Measurements from ENCODE around the gene PCNA. TPM values are rescaled to one million over a fixed set of nuclear protein-coding genes. Genes with fewer than 3 reads are reported as not detected.
"Not testable (repeated sequence)": the region's sequence is repeated elsewhere in the genome, so short reads cannot be mapped to it uniquely, and the experiment has no call there.

The PCNA gene
- polyA plus RNA-seq, 1 donor: 54.9 TPM

DNA sequence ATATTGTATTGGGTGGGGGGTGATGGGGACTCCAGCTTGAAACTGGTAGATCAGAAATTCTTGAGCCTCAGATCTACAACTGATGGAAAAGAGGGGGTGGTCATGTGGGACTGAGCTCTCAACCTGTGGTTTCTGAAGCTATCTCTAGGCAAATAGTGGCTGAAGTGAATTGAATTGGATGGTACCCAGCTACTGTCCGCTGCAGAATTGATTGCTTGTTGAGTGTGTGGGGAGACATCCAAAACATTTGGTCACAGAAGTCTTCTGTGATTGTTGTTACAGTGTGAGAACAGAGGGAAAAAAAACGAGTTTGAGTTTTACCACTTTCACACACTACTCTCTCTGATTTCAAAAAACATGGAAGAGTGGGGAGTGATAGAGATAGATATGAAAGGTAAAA lies 21.9 kb upstream of the PCNA start:
- no peak for DNase-seq

DNA sequence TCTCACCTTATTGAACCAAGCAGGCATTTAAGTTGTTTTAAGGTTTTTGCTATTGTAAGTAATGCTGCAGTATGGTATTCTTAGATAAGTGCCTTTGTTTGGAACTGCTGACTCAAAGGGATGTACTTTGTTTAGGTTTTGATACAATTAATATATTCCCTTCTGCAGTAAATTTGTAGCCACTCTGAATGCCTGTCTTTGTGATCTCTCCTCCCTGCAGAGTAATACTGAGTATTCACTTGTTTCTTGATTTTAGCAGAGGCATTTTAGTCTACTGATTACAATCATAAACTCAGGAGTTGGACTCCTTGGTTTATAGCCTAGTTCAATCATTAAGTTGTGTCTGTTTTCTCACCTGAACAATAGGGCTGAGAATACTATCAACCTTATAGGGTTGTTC lies 20.4 kb upstream of the PCNA start:
- no peak for DNase-seq

DNA sequence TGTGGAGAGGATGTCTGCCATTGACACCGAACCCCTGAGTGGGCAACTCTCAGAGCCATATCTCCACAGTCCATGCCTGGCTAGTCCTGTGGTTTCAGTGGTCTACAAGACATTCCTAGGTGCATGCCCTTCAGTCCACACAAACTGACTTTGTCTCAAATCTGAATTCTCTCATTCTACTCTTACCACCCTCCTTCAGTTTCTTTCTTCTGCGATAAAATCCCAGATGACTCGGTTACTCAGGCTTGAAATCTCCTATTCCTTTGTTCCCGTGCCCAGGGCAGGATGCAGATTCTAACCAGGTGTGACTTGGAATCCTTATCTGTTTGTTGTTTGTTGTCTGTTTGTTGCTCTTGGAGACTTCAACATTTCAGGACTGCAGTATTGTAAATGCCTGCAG lies 16.3 kb upstream of the PCNA start:
- no peak for DNase-seq

DNA sequence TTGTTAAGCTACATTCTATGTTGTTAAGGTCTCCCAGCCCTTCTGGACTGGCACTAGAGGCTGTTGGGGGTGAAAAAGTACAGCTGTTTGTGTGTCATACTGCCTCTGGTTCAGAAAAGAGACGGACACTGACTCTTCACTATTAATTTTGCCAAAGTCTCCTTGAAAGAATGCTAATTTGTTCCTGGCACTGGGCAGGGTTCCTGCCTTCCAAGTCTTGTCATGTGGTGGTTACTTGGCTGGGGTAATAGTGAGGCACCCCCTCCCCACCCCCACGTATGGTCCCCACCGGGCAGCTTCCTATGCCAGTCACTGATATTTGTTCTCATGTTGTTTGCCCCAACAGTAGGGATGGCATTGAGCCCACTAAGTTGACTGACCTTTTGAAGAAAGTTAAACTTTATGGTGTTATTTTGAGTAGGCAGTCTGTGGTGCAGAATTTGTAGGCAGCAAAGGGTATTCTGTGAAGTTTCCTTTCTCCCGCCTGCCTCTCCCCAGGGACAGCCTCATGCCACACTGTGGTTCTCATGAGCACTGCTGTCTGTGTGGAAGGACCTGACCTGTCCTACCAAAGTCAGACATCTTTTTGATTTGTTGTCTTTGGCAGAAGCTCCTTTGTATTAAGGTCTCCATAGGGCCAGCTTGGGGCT lies 15.7 kb upstream of the PCNA start:
- DNase-seq: no peak

DNA sequence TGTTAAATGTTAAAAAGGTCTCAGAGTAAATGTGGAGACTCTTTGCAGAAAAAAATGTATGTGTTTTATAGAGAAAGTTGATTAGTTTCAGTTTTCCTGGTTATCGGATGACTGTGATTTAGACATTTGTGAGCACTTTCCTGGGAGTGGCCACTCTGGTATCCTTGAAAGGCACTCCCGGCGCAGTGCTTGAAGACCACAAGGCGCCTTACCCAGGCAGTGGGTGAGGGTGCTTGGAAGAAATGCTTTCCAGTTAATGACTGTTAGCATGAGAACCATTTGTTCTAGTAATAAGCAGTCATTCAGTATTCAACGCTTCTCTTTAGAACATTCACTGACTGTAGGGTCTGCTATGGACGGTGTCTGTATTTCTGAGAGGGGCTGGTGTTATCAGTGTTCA lies 14.2 kb upstream of the PCNA start:
- DNase-seq: no peak

DNA sequence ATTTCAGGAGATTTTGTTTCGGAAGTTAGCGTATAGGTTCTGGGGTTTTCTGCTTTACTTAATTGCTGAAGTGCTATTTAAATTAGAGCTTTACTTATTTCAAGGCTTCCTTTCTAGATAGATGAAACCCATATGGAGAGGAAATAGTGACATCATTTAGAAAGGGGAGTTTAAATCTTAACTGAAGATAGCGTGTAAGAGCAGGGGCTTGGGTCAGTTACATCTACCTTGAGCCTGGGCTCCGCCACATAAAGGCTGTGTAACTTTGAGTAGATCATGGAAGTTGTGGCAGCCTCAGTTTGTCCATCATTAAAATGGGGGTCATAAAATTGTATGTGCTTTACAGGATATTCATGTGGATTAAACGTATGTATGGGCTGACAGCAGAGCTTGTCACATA lies 11.7 kb upstream of the PCNA start:
- no peak for DNase-seq

DNA sequence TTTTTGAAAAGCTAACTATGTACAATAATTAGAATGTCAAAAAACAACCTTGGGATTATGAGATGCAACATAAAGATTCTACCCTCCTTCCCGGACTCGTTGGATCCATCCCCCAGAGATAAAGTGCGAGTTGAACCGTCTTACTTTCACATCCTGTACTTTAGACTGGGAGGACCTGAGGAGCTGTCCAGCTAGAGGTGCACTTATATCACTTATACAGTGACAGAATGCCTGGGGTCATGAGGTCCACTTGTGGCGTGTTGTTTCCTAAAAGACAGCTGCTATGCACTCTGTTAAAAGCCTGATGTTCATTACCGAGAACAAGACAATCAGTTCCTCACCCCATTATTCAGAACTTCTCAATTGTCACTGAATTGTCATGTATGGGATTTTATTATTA lies 9.1 kb upstream of the PCNA start:
- DNase-seq: no peak

DNA sequence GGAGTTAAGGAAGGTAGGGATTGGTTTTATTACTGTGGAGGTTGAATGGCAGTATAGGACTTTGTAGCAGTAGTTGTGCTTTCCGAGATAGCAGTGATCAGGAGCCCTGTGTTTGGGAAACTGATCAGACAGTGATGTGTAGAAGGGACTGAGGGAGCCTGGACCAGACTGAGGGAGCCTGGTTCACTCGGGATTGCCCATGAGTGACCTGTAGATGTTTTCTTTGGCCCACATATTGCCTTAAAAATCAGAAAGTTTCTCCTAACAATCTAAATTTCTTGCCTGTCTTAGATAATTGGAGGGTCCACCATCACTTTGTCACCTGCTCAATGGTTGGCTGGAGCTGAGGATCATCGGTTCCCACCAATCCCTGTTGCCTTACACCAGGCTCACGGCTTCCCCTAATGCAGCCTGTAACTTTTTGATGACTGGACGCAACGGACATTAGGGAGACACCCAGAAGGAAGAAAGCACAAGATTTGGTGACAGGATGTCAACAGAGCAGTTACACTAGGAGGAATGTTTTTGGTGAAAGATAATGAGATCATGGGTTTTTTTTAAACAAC lies 8.2 kb upstream of the PCNA start:
- DNase-seq: no peak

DNA sequence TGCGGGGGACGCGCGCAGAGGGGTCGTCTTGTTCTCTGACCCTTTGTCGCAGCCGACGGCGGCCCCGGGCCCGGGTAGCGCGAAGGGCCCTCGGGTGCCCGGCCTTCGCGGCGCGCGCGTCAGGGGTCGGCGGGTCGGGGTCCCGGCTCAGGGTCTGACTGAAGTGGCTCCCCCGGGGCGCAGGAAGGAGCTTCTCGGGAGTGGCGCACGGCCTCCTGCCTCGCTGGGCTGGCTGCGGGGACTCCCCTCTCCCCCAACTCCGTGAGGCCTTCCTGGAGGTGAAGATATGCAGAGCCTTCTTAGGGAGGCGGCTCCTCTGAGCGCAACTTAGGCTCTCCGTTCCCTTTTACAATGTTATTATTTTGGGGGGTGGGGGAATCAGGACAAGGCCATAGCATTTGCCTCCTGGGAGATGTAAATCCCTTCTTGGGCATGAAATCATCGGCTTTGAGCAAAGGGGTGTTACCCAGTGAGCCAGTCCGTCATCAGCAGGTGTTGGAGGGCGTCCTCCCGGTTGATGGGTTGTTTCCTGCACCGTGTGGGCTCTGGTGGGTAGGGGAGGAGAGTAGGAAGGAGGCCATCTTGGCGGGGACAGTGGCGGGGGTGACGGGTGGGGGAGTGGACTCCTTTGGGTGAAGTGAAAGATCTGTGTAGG lies 7.6 kb upstream of the PCNA start:
- peak; percentile 40 for DNase-seq

DNA sequence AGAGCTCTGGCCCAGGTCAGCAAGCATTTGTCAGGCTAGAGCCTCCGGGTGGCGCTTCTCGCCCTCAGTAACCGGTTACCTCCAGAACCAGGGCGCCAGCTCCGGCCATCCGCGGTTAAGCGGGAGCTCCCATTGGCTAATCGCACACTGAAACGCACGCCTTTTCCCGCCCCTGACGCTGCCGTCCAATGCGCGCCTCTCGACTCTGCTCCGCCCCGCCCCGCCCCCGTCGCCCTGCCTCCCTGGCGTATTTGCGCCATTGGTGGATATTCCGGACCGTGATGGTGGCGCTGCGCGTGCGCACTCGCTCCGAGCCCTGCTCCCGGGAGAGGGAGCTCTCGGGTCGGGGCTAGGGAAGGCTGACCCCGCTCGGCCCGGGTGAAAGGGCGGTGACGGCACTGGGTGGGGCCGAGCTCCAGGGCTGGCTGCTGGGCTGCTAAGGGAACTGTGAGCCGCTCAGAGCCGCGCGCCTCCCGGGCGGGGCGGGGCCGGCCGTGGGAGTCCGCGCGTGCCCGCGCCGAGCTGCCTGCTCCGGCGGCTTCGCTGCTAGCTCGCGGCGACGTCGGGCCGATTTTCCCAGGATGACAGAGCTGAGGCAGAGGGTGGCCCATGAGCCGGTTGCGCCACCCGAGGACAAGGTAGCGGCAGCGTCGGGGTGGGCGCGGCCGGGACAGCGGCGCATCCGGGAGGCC lies 6.9 kb upstream of the PCNA start, which contains the start of gene CDS2:
Gene CDS2, plus strand, starts transcription at position 497 of the 692 bp plus-strand sequence. Its CDS starts 85 bp downstream, at position 582.
- DNase-seq: peak; percentile 99

DNA sequence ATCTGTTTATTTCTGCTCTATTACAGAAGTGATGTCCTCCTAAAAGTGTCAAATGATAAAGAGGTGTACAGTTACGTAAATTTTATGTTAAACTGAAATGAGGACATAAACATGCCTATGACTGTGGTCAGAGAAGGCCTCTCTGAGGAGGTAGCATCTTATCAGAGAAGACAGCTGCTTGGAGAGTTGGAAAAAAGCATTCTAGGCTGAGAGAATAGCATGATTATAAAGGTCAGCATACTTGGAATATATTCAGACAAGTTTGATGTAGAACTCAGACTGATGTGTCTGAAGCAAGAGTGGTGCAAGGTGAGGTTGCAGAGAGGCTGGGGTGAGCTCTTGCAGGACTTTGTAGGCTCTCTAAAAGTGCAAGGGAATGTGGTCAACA lies 3.1 kb upstream of the PCNA start:
- no peak for DNase-seq

DNA sequence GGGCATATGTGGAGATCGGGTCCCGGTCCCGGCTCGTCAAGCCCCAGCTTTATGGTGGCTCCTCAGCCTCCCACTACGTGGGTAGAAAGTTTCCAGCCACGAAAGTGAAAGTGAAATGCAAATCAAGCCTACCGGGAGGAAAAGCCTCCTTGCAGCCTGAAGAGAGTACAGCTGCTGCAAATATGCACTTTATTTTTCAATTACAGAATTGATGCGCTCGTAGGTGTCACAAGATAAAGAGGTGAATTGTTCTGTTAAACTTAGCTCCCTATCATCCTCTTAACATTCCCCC lies 373 bp upstream of the PCNA start:
- DNase-seq: no peak

DNA sequence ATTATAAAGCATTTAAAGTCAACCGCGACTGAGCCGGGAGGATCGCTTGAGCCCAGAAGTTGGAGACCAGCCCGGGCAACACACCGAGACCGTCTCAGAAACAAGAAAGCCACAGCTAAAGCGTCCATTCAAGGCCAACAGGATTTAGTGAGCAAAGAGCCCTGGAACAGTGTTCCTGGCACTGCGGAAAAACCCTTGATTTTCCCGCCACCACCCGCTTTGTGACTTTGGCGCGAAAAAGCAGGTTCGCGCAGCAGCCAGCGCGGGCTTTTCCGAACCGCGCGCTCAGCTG lies 669 bp downstream of the PCNA start:
- DNase-seq: no peak

DNA sequence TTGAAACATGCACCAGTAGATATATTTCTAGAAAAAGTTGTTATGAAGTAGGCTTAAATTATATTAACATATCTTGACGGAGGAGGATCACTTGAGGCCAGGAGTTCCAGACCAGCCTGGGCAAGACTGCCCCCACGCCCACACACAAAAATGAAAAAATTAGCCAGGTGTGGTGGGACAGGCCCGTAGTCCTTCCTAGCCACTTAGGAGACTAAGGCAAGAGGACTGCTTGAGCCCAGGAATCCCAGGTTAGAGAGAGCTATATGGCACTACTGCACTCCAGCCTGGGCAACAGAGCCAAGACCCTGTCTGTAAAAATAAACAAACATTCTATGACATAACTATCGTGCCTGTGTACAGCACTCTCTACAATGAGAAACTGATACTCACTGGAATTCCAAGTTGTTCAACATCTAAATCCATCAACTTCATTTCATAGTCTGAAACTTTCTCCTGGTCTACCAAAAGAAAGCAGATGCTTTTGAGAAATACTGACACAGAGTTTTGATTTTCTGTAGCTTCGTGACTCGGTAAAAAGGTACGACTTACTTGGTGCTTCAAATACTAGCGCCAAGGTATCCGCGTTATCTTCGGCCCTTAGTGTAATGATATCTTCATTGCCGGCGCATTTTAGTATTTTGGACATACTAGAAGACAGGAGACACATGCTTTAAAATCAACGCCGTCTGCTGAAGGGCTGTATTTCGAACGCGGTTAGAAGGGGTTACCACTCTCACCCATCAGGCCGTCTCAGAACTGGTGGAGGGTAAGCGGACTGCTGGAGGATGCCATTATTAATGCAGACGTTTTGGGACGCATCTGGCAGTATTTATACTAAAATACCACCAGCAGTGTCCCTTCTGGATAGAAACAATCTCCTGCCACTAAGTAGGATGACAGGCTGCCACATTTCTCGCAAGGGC lies 1.3 kb downstream of the PCNA start:
- no peak for DNase-seq

DNA sequence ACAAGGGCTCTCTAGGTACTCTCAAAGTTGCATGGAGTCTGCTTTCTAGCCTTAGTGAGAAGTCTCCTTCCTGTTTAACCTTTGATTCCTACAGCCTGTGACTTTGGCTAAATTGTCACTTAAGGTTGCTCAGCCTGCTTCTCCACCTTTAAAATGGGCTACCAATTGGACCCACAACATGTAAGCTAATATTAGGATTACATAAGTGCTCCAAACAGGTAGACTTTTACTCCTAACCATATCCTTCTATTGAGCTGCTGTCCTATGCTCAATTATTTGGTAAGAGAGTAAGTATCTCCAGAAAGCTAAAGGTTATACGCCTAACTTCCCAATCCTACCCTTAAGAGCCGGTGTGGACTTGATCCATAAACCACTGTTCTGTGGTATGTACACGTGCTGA lies 2.9 kb downstream of the PCNA start:
- DNase-seq: no peak

DNA sequence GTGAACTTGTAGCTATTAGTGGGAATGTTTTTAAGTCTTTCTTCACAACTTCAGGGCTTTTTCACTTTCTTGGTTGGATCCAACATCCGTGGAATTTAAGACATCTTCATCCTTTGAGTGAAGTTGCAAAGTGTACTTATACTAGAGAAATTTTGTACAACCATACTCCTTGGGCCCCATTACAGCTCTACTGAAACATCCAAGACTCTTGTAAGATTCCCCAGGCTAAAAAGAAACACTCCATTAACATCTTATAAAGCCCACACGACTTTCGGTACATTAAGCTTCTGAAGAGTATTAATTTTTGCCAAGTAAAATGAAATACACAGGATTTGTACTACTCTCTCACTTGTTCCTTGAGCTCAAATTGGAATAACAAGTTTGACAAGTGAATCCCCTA lies 5.4 kb downstream of the PCNA start:
- no peak for DNase-seq

DNA sequence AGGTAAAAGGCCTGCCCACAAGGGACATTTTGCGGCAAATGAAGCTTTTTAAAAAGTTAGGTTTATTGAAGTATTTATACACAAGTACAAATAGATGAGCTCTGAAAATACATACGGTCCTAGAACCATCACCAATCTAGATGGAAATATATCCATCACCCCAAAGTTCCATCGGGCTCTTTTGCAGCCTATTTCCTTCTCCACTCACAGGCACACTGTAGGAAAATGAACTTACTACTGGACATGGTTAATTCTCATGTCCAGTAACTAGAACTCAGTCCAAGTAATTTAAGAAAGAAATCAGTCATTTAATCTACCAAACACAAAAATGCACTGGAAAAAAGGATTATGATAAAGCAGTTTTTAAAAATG lies 6.2 kb downstream of the PCNA start:
- no peak for DNase-seq

DNA sequence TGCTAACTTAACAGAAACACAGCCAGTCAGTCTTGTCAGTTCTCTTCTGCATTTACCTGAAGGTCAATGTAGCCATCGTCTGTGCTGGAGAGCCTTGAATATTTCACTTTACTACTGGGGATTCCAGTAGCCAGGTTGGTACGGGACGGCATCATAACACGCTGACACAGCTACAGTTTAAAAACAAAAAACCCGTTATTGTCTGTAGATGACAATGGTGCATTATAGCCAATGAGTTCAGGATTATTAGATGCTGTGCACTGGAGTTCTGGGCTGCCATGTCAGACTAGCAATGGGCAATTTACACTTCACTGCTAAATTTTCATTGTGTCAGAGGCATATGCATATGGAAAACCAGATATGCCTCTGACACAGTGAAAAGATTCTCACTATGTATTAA lies 10.5 kb downstream of the PCNA start:
- DNase-seq: no peak

DNA sequence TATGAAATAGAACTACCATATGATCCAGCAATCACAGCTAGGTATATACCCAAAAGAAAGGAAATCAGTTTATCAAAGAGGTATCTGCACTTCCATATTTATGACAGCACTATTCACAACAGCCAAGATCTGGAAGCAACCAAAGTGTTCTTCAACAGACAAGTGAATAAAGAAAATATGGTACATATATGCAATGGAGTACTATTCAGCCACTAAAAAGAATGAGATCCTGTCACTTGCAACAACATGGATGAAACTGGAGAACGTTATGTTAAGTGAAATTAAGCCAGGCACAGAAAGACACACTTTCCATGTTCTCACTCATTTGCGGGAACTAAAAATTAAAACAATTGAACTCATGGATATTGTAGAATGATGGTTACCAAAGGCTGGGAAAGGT lies 15.3 kb downstream of the PCNA start:
- no peak for DNase-seq

DNA sequence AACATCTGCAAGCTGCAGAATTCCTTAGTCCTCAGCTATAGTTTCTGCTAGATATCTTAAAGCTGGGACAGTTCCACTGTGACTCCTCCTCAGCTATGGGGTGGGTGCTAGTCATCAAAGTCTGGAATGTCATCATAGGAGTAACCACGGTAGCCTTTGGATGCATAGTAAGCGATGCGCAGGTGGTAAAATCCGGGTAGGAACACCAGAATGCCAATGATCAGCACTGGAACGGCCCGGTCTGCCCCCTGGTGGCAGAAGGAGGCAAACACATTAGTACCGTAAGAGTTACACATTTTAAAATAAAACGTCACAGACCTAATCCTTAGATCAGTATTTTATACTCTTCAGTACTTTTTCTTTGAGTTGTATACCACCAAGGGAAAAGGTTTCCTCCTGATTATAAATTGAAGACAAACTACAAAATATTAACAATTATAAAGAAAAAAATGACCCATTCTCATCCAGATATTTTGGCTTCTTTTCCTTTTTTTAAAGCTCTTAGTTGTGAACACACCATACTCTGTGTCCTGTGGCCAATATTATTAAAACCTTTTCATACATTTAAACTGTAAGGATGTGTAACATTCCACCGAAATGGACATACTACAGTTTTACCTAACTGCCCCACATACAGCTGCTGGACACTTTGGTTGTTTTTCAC lies 18.9 kb downstream of the PCNA start:
- peak; percentile 56 for DNase-seq

DNA sequence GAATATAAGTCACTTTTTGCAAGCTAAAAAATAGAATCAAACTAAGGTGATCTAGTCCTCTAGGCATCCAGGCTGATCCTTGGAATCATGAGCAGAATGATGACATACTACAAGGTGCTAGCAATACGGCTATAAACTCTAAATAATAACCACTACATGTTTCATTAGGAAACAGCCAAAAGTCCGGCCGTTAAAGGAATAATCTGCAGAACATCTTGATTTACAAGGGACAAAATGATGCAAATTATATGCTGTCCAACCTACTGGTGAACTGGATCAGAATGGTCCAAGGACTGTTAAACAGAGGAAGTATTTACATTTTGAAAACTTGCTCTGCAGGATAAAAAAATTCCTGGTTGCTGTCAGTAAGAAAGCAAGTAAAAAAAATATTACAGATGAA lies 19.8 kb downstream of the PCNA start:
- DNase-seq: not testable (repeated sequence)

DNA sequence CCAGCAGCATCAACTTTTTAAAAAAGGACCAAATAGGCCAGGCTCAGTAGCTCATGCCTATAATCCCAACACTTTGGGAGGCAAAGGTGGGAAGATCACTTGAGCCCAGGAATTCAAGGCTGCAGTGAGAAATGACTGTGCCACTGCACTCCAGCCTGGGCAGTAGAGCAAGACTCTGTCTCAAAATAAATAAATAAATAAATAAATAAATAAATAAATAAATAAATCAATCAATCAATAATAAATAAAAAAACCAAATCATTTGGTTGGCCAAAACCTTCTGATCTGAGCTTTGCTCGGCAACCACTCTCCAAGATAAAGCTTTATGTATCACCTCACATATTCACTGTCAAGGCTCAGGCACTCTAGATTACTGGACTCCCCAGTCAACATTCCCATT lies 20.7 kb downstream of the PCNA start:
- not testable (repeated sequence) for DNase-seq

DNA sequence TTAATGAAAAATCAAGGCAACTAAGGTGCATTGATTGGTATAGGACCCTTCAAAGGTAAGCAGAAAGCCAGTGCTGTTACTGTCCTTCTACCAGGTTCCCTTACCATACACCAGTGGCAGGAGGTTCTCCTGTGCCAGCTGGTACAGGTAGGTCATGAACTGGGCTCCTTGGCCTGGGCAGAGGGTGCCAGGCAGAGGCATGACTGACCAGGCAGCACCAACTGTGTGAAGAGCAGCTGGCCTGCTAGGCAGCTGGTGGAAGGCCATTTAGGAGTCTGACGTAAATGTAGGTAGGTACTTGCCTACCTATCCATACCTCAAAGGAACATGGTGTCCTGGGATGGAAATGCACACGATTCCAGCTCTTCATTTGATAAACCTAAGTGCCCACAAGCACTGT lies 23.3 kb downstream of the PCNA start:
- DNase-seq: no peak

All from hindlimb muscle (tissue), 1 donor.